GM12872 (cell line): ENCODE measurements around the gene PER2.
A peak's percentile ranks its signal among the peaks of the same experiment; 100 is the strongest.

ENCODE experiments used
- CTCF ChIP-seq: IDR thresholded peaks from 3 replicates; pipeline ENCODE4 v1.5.1; 2011; ENCODE audit warnings: low read depth, mild to moderate bottlenecking, low read length, moderate library complexity; ENCODE audit not compliant: insufficient read depth

The PER2 gene

GRCh38 chr2:238265605-238266004 is 22.8 kb downstream of the PER2 start:
- no peak for TF ChIP-seq CTCF

GRCh38 chr2:238264072-238264460 is 24.3 kb downstream of the PER2 start:
- TF ChIP-seq CTCF: no peak

GRCh38 chr2:238263204-238264071 is 25.0 kb downstream of the PER2 start:
- peak; percentile 82 for TF ChIP-seq CTCF

GRCh38 chr2:238262496-238263122 is 25.8 kb downstream of the PER2 start:
- TF ChIP-seq CTCF: no peak

- TF ChIP-seq CTCF: no peak
Measured at GRCh38 chr2:238261718-238262375, 26.6 kb downstream of the PER2 start.

- TF ChIP-seq CTCF: no peak
Measured at GRCh38 chr2:238260883-238261282, 27.5 kb downstream of the PER2 start.
